Hematopoietic multipotent progenitor cell treated with erythropoietin and hydrocortisone succinate and interleukin-3 and kit ligand, for 8 days (in vitro differentiated cells): ENCODE data around the gene JAKMIP1.
A peak's percentile ranks its signal among the peaks of the same experiment; 100 is the strongest.
"Not testable (repeated sequence)": the region's sequence is repeated elsewhere in the genome, so short reads cannot be mapped to it uniquely, and the experiment has no call there.

Source experiments
- DNase-seq: peaks from one replicate; pipeline ENCODE4 v3.0.0-alpha.2; 2015

The JAKMIP1 gene

DNA sequence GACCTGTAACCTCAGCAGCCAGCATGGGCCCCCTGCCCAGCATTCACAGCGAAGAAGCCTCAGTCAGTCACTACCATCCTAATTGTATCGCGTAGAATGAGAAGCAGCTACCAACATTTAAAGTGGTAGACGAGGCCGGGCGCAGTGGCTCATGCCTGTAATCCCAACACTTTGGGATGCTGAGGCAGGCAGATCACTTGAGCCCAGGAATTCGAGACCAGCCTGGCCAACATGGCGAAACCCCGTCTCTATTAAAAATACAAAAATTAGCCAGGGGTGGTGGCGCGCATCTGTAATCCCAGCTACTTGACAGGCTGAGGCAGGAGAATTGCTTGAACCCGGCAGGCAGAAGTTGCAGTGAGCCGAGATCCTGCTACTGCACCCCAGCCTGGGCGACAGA, 59.3 kb downstream of the JAKMIP1 start:
- DNase-seq, result not testable (repeated sequence)

DNA sequence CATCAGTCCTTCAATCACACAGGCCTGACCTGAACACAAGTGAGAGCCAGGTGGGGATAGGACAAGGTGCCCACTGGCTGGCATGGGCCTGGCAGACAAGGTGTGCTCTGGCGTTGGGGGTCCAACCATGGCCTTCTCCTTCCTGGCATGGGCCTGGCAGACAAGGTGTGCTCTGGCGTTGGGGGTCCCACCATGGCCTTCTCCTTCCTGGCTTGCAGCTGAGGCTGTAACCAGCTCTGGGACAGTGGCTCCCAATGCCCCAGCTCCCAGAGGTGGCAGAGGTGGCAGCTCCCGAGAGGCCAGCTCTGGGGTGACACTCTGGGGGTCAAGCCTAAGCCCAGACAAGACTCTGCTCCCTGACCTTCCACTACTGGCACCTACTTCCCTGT, 62.6 kb downstream of the JAKMIP1 start:
- no peak for DNase-seq

- DNase-seq, result no peak
Observed at GRCh38 chr4:6137027-6137746, 63.2 kb downstream of the JAKMIP1 start.

DNA sequence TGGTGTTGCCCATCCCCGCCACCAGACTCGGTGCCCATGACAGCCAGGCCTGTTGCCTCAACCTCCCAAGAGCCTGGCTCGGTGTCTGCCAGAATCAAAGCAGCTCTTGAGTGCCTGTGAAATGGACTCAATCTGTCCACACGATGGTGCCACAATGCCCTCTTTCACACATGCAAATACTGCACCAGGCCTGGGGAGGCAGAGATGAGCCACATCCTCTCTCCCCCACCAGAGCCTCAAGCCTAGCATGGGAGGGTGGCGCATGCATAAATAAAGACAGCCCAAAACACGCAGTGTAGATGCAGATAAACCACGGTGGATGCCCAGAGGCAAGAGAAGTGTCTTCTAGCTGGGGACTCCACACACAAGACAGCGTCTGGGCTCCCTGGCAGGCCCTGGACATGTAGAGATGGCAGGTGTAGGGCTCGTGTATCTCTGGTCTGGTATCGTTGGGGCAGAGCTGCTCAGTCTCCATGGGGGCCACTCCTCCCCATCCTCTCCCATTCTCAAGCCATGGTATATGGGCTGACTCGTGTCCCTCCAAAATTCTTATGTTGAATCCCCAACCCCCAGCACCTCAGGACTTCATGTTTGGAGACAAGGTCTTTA, 65.6 kb downstream of the JAKMIP1 start:
- DNase-seq, result peak; percentile 40

GRCh38 chr4:6132716-6133115, 67.6 kb downstream of the JAKMIP1 start:
- DNase-seq, result no peak

GRCh38 chr4:6128221-6128850, 72.0 kb downstream of the JAKMIP1 start:
- DNase-seq, result no peak

DNA sequence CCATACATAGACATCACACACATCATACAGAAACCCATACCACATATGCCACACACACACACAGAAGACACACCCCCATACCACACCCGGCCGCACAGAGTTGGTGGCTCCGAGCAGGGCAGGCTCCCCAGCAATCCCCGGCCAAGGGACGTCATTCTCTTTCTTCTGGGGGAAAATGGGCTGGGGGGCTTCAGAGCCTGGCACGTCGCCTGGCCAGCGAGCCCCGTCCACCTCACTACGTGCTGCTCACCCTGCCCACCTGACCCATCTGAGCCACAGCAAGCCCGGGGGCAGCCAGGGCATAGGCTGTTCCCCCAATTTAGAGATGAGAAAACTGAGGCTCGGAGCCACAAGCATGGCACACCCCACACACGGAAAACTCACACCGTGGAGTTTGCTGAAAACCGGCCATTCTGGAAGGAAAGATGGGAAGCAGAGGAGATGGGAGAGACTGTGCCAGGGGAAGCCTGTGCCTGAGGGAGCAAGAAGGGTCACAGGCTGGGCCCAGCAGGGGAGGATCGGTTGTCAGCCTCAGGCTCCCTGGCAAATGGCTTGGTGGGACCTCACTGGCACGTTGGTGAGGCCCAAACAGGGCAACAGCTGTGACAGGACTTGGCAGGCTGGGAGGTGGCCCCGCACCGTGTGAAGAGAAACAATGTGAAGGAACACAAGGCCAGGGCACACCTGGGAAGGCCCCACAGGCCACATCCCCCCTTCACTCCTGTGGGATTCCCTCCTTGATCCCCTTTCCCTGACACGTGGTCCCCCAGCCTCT, 73.2 kb downstream of the JAKMIP1 start:
- DNase-seq, result no peak

DNA sequence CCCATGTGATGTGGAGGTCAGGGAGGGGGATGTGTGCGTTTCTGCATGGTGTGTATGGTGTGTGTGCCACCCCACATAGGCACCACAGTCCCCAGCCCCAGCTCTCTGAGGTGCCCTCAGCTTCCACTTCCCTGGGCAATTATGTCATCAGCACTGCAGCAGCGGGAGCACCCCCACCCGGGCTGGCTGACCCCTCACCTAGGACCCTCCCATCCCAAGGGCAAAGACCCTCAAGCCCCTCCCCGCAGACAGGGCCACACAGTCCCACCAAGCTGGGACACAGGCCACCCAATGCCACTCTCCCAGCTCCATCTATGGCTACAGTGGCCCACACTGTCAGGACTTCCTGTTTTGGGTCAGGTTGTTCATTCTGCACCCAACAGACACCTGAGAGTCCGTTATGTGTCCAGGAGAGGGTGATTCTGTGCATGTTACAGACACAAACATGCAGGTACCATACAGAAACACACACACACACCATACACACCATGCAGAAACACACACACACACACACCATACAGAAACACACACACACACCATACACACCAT, 75.2 kb downstream of the JAKMIP1 start:
- DNase-seq, result no peak

GRCh38 chr4:6124386-6125102, 75.8 kb downstream of the JAKMIP1 start:
- DNase-seq, result no peak

DNA sequence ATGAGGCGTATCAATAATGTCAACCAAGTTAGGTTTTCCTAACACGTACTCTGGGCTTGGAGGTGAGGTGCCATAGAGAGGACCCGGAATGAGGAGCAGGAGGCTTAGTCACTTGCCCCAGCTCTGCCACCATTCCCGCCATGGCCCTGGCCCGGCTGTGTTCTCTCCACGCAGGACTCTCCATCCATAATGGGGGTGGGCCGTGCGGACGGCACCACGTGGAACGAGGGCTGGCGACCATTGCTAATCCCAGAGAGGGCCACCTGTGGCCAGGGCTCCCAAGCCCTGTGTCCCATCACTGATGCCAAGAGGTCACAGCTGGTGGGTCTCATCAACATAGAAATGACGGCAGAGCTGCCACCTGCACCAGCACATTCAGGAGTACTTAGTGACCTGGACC, 76.4 kb downstream of the JAKMIP1 start:
- no peak for DNase-seq

GRCh38 chr4:6123541-6123940, 76.8 kb downstream of the JAKMIP1 start:
- no peak for DNase-seq

DNA sequence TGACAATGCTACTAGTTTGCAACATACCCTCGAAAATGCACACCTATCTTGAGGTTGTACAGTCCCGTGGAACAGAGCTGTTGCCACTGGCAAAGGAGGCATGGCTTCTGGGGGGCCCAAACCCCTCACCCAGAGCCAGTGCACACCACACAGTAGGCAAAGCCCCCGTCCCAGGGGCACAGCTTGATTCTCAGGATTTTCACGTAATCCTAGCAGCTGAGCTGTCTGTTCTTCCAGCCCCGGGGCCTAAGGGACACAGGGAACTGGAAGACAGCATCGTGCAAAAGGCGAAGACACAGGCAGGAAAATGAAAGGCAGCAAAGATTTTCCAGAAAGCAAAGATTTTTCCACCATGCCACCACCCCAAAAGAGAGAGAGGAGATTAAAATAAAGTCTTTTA, 77.2 kb downstream of the JAKMIP1 start:
- DNase-seq, result no peak

DNA sequence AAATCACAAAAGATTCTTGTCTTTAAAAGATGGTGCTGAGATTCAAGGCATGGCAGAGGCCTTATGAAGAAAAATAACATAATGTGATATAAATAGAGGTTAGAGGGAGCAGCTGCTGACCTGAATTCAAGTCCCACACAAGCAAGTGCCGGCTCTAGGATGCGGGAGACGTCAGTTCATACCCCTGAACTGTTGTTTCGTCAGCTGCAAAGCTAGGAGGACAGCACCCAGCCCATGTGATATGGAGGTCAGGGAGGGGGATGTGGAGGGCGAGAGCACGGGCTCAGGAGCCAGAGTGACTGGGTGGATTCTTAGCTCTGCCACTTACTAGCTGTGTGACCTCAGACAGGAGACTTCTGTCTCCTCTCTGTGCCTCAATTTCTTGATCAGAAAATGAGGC, 77.9 kb downstream of the JAKMIP1 start:
- DNase-seq, result no peak

GRCh38 chr4:6121941-6122340, 78.4 kb downstream of the JAKMIP1 start:
- no peak for DNase-seq

DNA sequence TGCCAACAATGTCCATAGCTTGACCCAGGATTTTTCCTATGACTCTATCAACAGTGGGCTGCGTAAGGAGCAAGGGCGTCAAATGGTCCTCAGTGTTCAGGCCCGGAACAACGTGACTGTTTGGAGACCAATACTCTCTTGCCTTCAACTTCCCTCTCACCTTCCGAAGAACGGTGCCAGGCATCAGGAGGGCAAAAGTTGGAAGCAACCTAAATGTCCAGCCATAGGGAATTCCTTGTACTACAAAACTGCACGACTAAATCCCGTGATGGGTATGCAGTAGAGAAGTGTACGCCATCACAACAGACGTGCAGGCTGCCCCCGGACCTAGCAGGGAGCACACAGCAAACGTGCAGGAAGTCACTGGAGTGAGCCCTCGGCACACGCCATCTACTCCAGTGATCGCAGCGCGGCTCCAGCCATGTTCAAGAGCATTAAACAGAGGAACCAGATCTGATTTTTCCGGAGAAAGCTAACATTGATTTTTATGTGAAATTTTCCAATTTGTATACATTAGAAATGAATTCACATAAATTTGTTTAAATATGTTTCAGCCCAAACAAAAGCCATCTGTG, 79.0 kb downstream of the JAKMIP1 start:
- DNase-seq, result no peak

DNA sequence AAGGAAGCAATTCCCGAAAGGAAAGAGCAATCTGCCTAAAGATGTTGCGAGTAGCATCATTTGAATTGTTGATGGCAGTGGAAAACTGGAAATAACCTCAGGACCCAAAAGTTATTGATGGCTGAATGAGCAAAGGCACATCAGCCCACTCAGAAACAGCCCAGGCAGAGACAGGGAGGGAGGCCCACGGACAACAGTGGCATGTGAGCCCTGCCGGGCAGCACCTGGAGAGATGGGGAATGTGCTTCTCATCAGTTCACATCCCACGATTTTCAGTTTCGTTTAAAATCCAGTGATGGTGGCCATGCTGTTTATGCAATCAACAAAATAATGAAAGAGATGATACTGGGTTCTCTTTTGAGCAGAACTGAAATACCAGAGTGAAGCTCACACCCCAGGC, 80.0 kb downstream of the JAKMIP1 start:
- no peak for DNase-seq

DNA sequence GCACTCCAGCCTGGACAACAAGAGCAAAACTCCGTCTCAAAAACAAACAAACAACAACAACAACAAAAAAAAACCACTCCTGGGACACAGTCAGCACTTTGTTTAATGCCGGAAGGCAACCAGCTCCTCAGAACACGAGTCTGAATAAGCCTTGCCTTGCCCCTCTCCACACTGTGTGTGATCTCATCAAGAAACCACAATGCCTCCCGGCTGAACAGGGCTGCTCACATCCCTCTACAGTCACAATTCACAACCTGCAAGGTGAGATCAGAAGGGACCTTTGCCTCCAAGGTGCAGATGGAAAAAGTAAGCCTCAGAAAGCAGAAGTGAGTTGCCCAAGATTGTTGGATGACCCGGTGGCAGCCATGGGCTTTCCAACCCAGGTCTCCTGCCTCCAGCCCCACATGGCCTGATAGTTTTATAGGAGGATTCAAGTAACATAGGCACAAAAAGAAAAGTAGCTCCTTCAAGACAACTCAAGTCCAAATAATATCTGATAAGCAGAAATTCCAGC, 80.8 kb downstream of the JAKMIP1 start:
- no peak for DNase-seq

- DNase-seq, result no peak
Observed at GRCh38 chr4:6118201-6118600, 82.1 kb downstream of the JAKMIP1 start.

- DNase-seq, result no peak
Observed at GRCh38 chr4:6116696-6117285, 83.6 kb downstream of the JAKMIP1 start.

- DNase-seq, result no peak
Observed at GRCh38 chr4:6115746-6116586, 84.4 kb downstream of the JAKMIP1 start.

- no peak for DNase-seq
Observed at GRCh38 chr4:6115342-6115741, 85.0 kb downstream of the JAKMIP1 start.
